ENCODE results near the gene SSRP1. TPM values are rescaled to one million over a fixed set of nuclear protein-coding genes. Genes with fewer than 3 reads are reported as not detected.

The SSRP1 gene
- total RNA-seq, 4 donors from 2014 or later: 70.0 to 86.5 (median 78.1) TPM

- H3K9me3 ChIP-seq: no peaks in the 10 kb centered on the region
- H3K36me3 ChIP-seq: no peaks in the 10 kb centered on the region
- H3K4me3 ChIP-seq (replicated peaks in 1 of 3): no peak overlapping the region
- H3K4me1 ChIP-seq: no peaks in the 10 kb centered on the region
- DNase-seq: no peak
- TF ChIP-seq POLR2A (IDR thresholded peaks at IDR 0.05): no peak
- TF ChIP-seq, protein P1, sequence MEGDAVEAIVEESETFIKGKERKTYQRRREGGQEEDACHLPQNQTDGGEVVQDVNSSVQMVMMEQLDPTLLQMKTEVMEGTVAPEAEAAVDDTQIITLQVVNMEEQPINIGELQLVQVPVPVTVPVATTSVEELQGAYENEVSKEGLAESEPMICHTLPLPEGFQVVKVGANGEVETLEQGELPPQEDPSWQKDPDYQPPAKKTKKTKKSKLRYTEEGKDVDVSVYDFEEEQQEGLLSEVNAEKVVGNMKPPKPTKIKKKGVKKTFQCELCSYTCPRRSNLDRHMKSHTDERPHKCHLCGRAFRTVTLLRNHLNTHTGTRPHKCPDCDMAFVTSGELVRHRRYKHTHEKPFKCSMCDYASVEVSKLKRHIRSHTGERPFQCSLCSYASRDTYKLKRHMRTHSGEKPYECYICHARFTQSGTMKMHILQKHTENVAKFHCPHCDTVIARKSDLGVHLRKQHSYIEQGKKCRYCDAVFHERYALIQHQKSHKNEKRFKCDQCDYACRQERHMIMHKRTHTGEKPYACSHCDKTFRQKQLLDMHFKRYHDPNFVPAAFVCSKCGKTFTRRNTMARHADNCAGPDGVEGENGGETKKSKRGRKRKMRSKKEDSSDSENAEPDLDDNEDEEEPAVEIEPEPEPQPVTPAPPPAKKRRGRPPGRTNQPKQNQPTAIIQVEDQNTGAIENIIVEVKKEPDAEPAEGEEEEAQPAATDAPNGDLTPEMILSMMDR (IDR thresholded peaks at IDR 0.05): no peak
- no peak overlapping the region for H3K27ac ChIP-seq
- intact Hi-C loops (cut with DNase I): no loop called here
- WGBS, 2 donors: 79 to 85% methylated on average over 9 of the region's 9 CpGs
- H3K27me3 ChIP-seq: no peaks in the 10 kb centered on the region
Observed at GRCh38 chr11:57356268-57356667, 20.6 kb upstream of the SSRP1 start.

- WGBS, 2 donors: 89 to 90% methylated on average over 6 of the region's 6 CpGs
- no peak for DNase-seq
- intact Hi-C loops (cut with DNase I): no loop called here
Observed at GRCh38 chr11:57354699-57355098, 19.0 kb upstream of the SSRP1 start.

DNA sequence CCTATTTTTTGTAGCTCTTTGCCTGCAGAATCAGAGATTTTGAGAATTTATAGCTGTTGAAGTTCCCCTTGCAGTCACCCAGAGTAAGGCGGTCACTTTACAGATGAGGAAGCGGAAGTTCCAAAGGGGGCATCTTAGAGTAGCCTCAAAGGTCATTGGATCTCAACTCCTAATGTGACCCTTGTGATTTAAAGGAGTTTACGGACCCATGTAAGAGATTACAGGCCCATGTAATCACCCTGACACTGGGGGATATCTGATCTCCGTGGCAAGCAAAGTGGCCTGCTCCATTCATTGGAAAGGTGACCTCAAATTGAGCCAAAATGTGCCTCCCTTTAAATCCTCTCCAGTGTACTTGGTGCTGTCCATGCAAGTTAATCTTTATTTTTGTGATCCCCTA, 18.2 kb upstream of the SSRP1 start:
- intact Hi-C loops (cut with DNase I): no loop called here
- H3K4me1 ChIP-seq: peaks cover 0 to 6% of the 10 kb centered on the region in 2 donors
- no peak overlapping the region for H3K27ac ChIP-seq
- no peaks in the 10 kb centered on the region for H3K36me3 ChIP-seq
- no peaks in the 10 kb centered on the region for H3K27me3 ChIP-seq
- no peaks in the 10 kb centered on the region for H3K9me3 ChIP-seq
- no peak for TF ChIP-seq POLR2A (IDR thresholded peaks at IDR 0.05)
- TF ChIP-seq, protein P1 (IDR thresholded peaks at IDR 0.05): no peak
- no peak overlapping the region for H3K4me3 ChIP-seq (replicated peaks in 1 of 3)
- WGBS, 2 donors: 77% methylated on average over 4 of the region's 4 CpGs
- DNase-seq: no peak

More at GRCh38 chr11:57354699-57355098, 19.0 kb upstream of the SSRP1 start:
- no peak for TF ChIP-seq POLR2A (IDR thresholded peaks at IDR 0.05)
- TF ChIP-seq, protein P1 (IDR thresholded peaks at IDR 0.05): no peak
- no peaks in the 10 kb centered on the region for H3K36me3 ChIP-seq
- no peaks in the 10 kb centered on the region for H3K27me3 ChIP-seq
- peaks cover 0 to 3% of the 10 kb centered on the region in 2 donors for H3K4me1 ChIP-seq
- no peak overlapping the region for H3K27ac ChIP-seq
- H3K4me3 ChIP-seq (replicated peaks in 1 of 3): no peak overlapping the region
- no peaks in the 10 kb centered on the region for H3K9me3 ChIP-seq

DNA sequence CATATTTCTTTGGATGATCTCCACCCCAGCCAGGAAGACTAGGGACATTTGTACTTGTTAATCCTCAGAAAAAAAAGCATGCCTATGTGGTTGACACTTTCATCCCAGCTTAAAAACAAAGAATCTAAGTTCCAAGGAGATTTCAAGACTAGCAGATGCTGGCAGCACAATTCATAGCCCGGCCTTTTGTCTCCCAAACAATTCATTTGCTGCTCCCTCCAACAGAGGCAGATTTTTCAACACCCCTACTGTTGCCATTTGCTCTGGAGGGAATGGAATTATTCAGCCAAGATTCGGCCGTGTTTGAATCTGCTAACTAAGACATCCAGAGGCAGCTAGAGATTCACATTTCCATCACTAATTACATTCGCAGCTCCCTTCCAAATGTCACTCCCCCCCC, 17.8 kb upstream of the SSRP1 start:
- 75 to 78% methylated on average over 4 of the region's 4 CpGs for WGBS, 2 donors
- intact Hi-C loops (cut with DNase I): no loop called here
- no peaks in the 10 kb centered on the region for H3K9me3 ChIP-seq

DNA sequence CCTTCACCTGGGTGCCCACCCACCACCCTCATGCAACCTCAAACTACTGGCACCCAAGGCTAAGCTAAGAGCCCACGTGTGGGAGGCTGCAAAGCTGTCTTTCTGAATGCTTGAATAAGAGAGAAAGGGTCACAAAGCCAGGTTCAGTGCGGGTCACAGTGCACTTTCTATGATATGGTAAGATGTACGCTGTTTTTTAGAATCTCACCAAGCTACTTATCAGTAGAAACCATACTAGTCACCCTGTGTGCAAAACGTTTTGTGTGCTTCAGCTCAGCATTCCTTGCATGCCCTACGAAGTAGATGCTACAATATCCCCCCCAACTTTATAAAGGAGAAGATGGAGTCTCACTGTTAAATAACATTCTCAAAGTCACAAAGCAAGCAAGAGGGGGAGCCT, 17.3 kb upstream of the SSRP1 start:
- Histone ChIP-seq H3K27me3 (no peaks in the 10 kb centered on the region), H3K9me3 (no peaks in the 10 kb centered on the region), H3K4me3 (replicated peaks in 1 of 3) (no peak overlapping the region), H3K36me3 (no peaks in the 10 kb centered on the region), H3K27ac (no peak overlapping the region), H3K4me1 (peaks cover 0 to 6% of the 10 kb centered on the region in 2 donors)
- DNase-seq: no peak
- intact Hi-C loops (cut with DNase I): no loop called here
- 72 to 77% methylated on average over 5 of the region's 5 CpGs for WGBS, 2 donors
- TF ChIP-seq, protein P1 (IDR thresholded peaks at IDR 0.05): no peak

More for the DNA sequence above, 17.8 kb upstream of the SSRP1 start:
- Histone ChIP-seq H3K27me3 (no peaks in the 10 kb centered on the region), H3K36me3 (no peaks in the 10 kb centered on the region), H3K4me1 (peaks cover 0 to 6% of the 10 kb centered on the region in 2 donors), H3K27ac (no peak overlapping the region), H3K4me3 (replicated peaks in 1 of 3) (no peak overlapping the region)
- DNase-seq: no peak
- no peak for TF ChIP-seq POLR2A (IDR thresholded peaks at IDR 0.05)
- TF ChIP-seq, protein P1 (IDR thresholded peaks at IDR 0.05): no peak

All from thyroid gland (tissue), 4 donors.